ENCODE data around the gene GNAQ. TPM values are rescaled to one million over a fixed set of nuclear protein-coding genes. Genes with fewer than 3 reads are reported as not detected.

Gene GNAQ
- total and polyA plus RNA-seq, 2 donors from 2014 or later, result 16.2 to 83.4 TPM

- Histone ChIP-seq H3K27me3 (ENCODE audit: control insufficient read depth, insufficient read depth, low read length) (no peaks in the 10 kb centered on the region), H3K9ac (ENCODE audit: low read length in 3 of 3) (no peak overlapping the region), H3K4me3 (ENCODE audit: low read length in 3 of 3) (no peak overlapping the region), H3K27ac (ENCODE audit: low read depth in 2 of 2, low read length in 2 of 2) (no peak overlapping the region), H3K4me1 (ENCODE audit: control insufficient read depth in 2 of 3, insufficient read depth in 2 of 3, low read depth in 1 of 3, low read length in 3 of 3) (peaks cover 0 to 45% (median 16%) of the 10 kb centered on the region in 3 donors), H3K9me3 (ENCODE audit: control insufficient read depth in 2 of 3, insufficient read depth in 1 of 3, low read length in 3 of 3) (no peaks in the 10 kb centered on the region), H3K36me3 (ENCODE audit: control insufficient read depth in 2 of 3, insufficient read depth in 3 of 3, low read length in 3 of 3) (no peaks in the 10 kb centered on the region)
- no peak for DNase-seq
- no peak for FAIRE-seq
- no peak for TF ChIP-seq CTCF (IDR thresholded peaks at IDR 0.05; ENCODE audit: borderline replicate concordance, extremely low read depth, insufficient read depth)
- intact Hi-C loops (cut with DNase I), result no loop called here
These were observed 84.5 kb downstream of the GNAQ start for GRCh38 chr9:77946969-77947620.

- Histone ChIP-seq H3K27ac (ENCODE audit: low read depth in 2 of 2, low read length in 2 of 2) (no peak overlapping the region), H3K27me3 (ENCODE audit: control insufficient read depth, insufficient read depth, low read length) (no peaks in the 10 kb centered on the region), H3K9ac (ENCODE audit: low read length in 3 of 3) (no peak overlapping the region), H3K4me1 (ENCODE audit: control insufficient read depth in 2 of 3, insufficient read depth in 2 of 3, low read depth in 1 of 3, low read length in 3 of 3) (peaks cover 0 to 45% (median 16%) of the 10 kb centered on the region in 3 donors), H3K9me3 (ENCODE audit: control insufficient read depth in 2 of 3, insufficient read depth in 1 of 3, low read length in 3 of 3) (no peaks in the 10 kb centered on the region), H3K4me3 (ENCODE audit: low read length in 3 of 3) (no peak overlapping the region), H3K36me3 (ENCODE audit: control insufficient read depth in 2 of 3, insufficient read depth in 3 of 3, low read length in 3 of 3) (no peaks in the 10 kb centered on the region)
- DNase-seq (no peak), FAIRE-seq (no peak)
- intact Hi-C loops (cut with DNase I), result no loop called here
- no peak for TF ChIP-seq CTCF (IDR thresholded peaks at IDR 0.05; ENCODE audit: borderline replicate concordance, extremely low read depth, insufficient read depth)
These were observed 85.3 kb downstream of the GNAQ start for GRCh38 chr9:77946296-77946695.

GRCh38 chr9:77945798-77946197, 85.8 kb downstream of the GNAQ start:
- Histone ChIP-seq H3K36me3 (ENCODE audit: control insufficient read depth in 2 of 3, insufficient read depth in 3 of 3, low read length in 3 of 3) (no peaks in the 10 kb centered on the region), H3K27me3 (ENCODE audit: control insufficient read depth, insufficient read depth, low read length) (no peaks in the 10 kb centered on the region), H3K4me3 (ENCODE audit: low read length in 3 of 3) (no peak overlapping the region), H3K27ac (ENCODE audit: low read depth in 2 of 2, low read length in 2 of 2) (no peak overlapping the region), H3K9ac (ENCODE audit: low read length in 3 of 3) (no peak overlapping the region), H3K4me1 (ENCODE audit: control insufficient read depth in 2 of 3, insufficient read depth in 2 of 3, low read depth in 1 of 3, low read length in 3 of 3) (peaks cover 0 to 45% (median 16%) of the 10 kb centered on the region in 3 donors), H3K9me3 (ENCODE audit: control insufficient read depth in 2 of 3, insufficient read depth in 1 of 3, low read length in 3 of 3) (no peaks in the 10 kb centered on the region)
- FAIRE-seq, result no peak
- no peak for TF ChIP-seq CTCF (IDR thresholded peaks at IDR 0.05; ENCODE audit: borderline replicate concordance, extremely low read depth, insufficient read depth)
- no peak for DNase-seq
- intact Hi-C loops (cut with DNase I), result no loop called here
